ENCODE data around the gene MALSU1.

The MALSU1 gene

DNA sequence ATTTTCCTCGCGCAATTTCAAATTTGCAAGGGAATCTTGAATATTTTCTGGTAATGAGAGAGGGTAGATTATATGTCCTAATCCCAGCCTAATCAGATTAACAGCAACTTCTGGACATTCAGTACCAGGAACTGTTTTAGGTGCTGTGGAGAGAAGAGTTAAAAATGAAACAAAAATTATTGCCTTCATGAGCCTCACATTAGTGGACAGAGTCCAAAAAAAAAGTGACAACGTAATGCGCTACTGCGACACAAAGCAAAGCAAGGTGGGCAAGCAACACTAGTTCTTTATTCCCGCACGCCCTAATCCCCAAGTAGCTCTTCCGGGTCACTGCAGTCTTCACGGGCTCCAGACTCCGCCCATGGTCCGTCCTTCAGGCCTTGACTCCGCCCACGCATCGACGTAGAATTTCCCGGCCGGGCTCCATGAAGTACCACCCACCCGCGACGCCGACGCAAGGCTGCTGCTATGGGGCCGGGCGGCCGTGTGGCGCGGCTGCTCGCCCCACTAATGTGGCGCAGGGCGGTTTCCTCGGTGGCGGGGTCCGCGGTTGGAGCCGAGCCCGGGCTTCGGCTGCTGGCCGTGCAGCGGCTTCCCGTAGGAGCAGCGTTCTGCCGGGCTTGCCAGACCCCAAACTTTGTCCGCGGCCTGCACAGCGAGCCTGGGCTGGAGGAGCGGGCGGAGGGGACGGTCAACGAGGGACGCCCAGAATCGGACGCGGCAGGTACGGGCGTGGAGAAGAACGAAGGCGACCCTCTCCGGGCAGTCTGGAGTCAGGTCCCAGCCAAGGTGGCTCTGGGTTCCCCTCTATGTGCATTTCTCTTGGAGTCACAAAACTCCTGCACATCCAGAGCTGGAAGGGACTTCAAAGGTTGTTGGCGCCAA is at the start of gene MALSU1:
Gene MALSU1 (plus strand): TSS at position 455 of the 885 bp plus-strand sequence. CDS start 14 bp downstream, at position 469.
- peak; percentile 97 for DNase-seq

DNA sequence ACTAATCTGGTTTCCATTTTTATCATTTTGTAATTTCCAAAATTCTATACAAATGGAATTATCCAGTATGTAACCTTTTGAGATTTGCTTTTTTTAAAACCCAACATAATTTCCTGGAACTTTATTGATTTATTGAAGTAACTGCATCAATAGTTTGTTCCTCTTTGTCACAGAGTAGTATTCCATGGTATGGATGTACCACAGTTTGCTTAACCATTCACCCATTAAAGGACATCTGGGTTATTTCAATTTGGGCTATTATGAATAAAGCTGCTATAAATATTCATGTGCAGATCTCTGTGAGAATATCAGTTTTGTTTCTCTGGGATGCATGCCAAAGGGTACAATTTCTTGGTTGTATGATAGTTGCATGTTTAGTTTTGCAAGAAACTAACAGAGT is 49.7 kb upstream of the MALSU1 start:
- DNase-seq, result no peak

DNA sequence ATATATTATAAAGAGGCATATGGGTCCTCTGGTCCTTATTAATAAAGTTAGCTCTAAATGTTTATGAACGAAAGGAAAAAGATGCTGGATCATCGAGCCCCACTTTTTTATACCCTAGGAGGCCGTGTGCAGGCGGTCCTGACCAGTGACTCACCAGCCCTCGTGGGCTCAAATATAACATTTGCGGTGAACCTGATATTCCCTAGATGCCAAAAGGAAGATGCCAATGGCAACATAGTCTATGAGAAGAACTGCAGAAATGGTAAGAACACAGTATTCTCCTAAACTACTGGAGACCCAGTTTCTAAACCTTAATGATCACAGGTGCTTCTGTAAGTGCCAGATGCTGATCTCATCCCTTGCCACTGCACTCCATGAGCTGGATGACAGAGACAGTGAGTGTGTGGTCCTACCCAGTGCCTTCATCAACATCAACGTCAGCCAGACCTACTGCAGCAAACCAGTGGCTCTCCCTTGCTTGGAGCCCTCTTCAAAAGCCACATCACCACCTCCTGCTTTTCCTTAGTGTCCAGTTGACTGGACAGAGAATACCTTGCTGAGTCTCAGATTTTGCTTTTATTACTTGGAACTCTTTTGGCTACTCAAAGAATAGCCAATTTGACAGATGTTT is 45.0 kb upstream of the MALSU1 start:
- DNase-seq, result no peak

GRCh38 chr7:23256731-23257130 is 42.4 kb upstream of the MALSU1 start:
- no peak for DNase-seq

- no peak for DNase-seq
Observed at GRCh38 chr7:23260371-23260770, 38.8 kb upstream of the MALSU1 start.

GRCh38 chr7:23261843-23262452 is 37.2 kb upstream of the MALSU1 start:
- DNase-seq, result peak; percentile 78

DNA sequence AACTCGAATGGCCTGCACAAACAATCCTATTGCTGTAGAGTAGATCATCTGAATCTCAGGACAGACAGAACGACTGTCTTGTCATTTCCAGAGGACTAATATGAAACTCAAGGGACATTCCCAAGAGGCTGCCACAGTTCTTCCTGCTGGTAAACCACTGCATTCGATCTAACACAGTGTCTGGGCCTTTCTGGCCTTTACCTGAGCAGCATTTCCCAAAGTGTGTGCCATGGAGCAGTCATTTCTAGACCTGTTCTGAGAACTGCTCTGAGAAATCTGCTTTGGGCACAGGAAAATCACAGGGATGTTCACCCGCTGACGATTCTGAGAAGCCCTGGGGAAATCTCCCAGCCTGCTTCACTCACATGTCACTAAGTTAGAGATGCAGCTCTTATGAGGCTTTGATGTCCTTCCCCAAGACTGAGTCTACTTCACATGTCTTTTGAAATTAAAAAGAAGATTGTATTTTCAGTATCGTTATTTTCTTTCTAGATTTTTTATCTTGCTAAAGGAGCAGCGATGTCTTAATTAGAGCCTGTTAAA is 34.2 kb upstream of the MALSU1 start:
- DNase-seq, result no peak

GRCh38 chr7:23266918-23267317 is 32.2 kb upstream of the MALSU1 start:
- DNase-seq, result no peak

DNA sequence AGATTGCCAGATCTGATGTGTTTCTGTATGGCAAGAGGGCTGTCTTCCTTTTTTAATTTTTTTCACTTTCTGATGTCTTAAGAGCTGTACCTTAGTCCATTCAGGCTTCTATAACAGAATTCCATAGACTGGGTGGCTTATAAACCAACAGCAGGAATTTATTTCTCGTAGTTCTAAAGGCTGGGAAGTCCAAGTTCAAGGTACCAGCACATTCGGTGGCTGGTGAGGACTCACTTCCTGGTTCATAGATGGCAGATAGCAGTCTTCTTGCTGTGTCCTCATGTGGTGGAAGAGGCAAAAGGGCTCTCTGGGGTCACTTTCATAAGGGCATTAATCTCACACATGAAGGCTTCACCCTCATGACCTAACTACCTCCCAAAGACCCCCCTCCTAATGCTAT is 31.8 kb upstream of the MALSU1 start:
- DNase-seq, result no peak

DNA sequence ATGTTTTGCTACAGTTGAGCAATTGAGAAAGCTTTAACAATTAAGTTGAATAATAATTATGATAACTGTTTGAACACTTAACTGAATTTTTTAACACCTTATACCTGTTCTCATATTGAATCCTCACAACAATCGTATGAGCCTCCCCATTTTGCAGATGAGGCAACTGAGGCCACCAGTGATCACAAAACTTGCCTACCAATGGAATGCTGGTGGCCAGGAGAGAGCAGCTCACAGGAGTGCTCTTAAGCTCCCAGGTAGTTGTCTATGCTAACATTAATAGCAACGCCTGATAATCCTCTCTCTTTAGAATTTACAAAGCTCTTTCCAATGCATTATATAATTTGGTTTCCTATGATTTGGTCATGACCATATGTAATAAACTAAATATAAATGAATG is 31.0 kb upstream of the MALSU1 start:
- no peak for DNase-seq

- DNase-seq, result no peak
Observed at GRCh38 chr7:23268746-23269145, 30.4 kb upstream of the MALSU1 start.

GRCh38 chr7:23272275-23272674 is 26.9 kb upstream of the MALSU1 start:
- DNase-seq, result no peak

GRCh38 chr7:23273141-23273599 is 26.0 kb upstream of the MALSU1 start:
- peak; percentile 97 for DNase-seq

DNA sequence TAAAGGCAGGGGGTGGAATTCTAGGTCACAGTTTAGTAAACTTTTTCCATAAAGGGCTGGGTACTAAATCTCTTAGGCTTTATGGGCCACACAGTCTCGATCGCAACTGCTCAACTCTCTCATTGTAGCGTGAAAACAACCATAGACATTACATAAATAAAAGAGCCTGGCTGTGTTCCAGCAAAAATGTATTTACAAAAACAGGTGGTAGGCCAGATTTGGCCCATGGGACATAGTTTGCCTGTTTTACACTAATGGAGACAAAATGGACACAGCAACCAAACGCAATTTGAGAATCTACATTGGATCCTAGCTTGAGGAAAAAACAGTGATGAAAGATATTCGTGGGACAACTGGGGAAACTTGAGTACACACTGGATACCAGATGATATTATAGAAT is 23.2 kb upstream of the MALSU1 start:
- no peak for DNase-seq

DNA sequence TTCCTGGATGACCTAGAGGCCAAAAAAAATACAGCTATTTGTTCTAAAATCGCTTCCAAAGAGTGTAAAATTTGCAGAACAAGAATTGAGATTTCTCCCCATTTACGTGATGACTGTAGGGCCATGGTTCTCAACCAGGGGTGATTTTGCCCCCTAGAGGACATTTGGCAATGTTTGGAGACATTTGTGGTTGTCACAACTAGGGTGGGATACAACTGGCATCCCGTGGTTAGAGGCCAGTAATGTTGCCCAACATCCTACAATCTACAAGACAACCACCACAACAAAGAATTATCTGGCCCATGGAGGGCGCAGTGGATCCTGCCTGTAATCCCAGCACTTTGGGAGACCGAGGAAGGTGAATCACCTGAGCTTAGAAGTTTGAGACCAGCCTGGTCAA is 22.8 kb upstream of the MALSU1 start:
- DNase-seq, result peak; percentile 64

DNA sequence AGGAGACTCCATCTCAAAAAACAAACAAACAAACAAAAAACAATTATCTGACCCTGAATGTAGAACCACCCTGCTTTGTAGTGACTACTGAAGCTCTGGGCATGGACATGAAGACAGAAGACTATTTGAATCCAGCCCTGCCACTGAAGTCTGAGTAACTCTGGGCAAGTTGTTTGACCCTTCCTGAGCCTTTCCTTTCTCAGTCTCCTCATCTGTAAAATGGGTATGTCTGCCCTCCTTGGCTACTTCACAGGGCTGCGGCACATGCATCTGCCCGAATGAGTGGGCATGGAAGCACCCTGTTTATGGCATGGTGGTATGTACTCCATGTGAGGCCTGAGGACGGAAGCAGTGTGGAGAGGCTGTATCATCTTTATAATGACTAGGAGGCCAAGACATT is 22.2 kb upstream of the MALSU1 start:
- DNase-seq, result no peak

DNA sequence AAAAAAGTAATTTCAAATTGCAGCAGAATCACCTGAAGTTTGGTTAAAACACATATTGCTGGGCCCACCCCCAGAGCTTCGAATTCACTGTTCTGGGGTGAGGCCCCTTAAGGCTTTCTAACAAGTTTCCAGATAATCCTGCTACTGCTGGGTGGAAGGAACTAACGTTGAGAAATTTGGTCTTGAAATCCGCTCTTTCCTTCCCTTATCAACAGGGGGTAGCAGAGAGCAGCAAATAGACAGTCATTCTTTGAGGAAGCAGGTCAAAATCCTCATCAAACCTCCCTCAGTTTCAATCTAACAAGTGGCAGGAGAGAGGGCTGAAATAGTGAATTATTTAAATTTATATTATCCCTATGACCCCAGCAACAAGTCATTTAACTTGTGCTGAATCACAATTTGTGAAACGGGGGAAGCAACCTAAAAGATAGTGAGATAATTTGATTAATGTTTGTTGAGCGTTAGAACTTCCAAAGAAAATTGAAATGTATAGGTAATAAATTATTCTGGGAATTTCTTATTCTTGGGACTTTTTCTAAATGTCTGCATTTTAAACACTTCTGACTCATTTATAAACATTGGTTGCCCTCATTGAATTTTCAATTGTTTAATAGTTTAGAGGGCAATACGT is 21.7 kb upstream of the MALSU1 start:
- DNase-seq, result peak; percentile 86

DNA sequence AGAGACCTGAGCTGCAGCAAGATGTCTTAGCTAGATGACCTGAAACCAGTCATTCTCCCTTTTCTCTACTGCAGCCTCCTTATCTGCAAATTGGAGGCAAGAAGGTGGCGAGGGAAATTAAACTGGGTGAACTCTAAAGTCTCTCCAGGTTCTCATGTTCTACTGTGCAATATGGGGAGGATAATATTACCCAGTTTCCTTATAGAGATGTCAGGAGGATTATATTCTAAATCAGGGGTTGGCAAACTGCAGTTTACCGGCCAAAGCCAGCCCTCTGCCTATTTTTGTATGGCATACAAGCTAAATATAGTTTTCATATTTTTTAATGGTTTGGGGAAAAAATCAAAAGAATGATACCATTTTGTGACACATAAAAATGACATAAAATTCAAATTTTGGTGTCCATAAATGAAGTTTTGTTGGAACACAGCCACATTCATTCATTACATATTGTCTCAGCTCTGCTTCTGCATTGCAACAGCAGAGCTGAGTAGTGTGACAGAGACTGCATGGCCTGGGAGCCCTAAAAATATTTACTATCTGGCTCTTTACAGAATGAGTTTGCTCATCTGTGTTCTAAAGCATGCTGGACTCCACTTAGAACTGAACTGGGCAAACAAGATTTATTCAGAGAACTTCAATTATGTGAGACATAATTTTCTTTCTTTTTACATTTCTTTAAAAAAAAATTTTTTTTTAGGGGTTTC is 19.2 kb upstream of the MALSU1 start:
- no peak for DNase-seq

GRCh38 chr7:23283086-23283485 is 16.1 kb upstream of the MALSU1 start:
- DNase-seq, result no peak

DNA sequence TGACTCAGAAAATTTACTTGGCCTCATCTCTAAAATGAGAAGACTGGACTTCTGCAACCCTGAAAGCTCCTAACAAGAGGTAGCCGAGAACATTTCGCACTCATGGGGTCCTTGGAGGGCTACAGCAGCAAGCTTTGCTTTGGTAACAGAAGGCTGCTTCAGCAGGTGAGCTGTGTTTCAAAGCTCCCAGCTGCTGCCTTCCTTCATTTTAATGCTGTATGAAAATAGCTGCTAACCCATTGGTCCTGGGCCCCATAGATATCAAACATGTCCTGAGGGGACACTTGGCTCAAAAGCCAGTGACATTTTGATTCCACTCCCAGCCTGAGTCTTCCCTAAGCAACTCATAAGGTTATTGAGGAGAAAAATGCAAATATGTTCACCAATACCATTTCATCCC is 14.3 kb upstream of the MALSU1 start:
- no peak for DNase-seq

- no peak for DNase-seq
Observed at GRCh38 chr7:23285657-23286646, 13.2 kb upstream of the MALSU1 start.
